Activated naive CD4-positive, alpha-beta T cell treated with anti-CD3 and anti-CD28 coated beads, Interleukin-2, amount 50 U/mL, for 24 hours (primary cell): Measurements from ENCODE around the gene PTPRG.

Source experiments
- H3K27ac Mint-ChIP-seq: one replicate; pipeline ENCODE4 v1.8.0; 2021; ENCODE audit warnings: mild to moderate bottlenecking, mixed read lengths
- H3K27me3 Mint-ChIP-seq: one replicate; pipeline ENCODE4 v1.8.0; 2021; ENCODE audit warnings: mixed read lengths
- H3K36me3 Mint-ChIP-seq: one replicate; pipeline ENCODE4 v1.8.0; 2021; ENCODE audit warnings: mixed read lengths
- H3K4me1 Mint-ChIP-seq: one replicate; pipeline ENCODE4 v1.8.0; 2021; ENCODE audit warnings: mixed read lengths
- H3K4me3 Mint-ChIP-seq: one replicate; pipeline ENCODE4 v1.8.0; 2021; ENCODE audit warnings: mild to moderate bottlenecking, mixed read lengths
- H3K9me3 Mint-ChIP-seq: one replicate; pipeline ENCODE4 v1.8.0; 2021; ENCODE audit warnings: mixed read lengths

Gene PTPRG

DNA sequence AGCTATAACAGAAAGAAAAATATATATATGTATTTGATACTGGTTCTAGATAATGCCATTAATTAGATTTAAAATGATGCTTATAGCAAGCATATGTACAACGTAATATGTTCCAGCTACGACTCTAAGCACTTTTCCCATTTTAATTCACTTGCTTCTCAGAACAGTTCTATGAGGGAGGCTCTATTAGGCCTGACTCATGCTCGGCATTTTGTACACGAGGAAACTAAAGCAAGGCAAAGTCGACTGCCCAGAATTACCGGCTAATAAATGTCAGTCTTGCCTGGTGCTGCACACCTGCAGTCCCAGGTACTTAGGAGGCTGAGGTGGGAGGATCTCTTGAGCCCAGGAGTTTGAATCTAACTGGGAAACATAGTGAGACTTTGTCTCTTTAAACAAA, 106.0 kb downstream of the PTPRG start:
- Mint-ChIP-seq H3K4me3 (no peak overlapping the region), H3K4me1 (no peaks in the 10 kb centered on the region), H3K36me3 (peaks cover 2% of the 10 kb centered on the region)

DNA sequence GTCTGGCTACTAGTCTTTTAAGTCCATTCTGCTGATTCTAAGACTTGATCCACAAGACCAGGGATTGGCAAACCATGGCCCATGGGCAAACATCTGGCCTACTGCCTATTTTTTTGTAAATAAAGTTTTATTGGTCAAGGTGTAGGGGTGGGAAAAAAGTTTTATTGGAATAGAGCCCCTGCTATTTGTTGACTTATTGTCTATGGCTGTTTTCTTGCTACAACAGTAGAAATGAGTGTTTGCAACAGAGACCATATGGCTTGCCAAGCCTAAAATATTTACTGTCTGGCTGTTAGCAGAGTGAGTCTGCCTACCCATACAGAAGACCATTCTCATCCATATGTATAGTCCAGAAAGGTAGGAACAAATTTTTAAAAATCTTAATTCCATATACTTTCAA, 106.4 kb downstream of the PTPRG start:
- H3K4me3 Mint-ChIP-seq = no peak overlapping the region

More for the DNA sequence above, 106.0 kb downstream of the PTPRG start:
- Mint-ChIP-seq H3K9me3 (no peaks in the 10 kb centered on the region), H3K27ac (no peak overlapping the region), H3K27me3 (peaks cover 2% of the 10 kb centered on the region)

DNA sequence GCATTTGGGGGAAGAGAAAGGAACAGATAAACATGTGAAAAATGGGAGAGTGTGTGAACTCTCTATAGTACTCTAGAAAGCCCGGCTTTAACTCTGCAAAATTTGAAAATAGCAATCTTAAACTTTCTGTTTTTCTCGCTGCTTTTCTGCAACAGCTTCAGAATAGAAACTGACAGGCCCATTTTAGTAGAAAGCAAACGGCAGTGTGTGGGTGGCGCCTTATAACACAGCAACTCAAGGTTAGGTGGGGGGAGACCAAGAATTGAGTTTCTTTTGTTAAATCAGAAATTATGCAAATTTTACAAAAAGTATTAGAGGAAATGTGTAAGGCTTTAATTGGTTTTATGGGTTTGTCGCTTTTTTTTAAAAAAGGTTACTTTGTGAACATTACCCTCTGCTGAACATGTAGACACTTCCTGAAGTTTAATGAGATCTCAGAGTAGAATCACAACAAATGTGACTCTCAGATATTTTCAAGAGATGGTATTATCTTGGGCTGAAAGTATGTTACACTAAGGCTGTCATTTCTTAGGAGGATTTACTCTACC, 107.0 kb downstream of the PTPRG start:
- Mint-ChIP-seq H3K4me3 (no peak overlapping the region), H3K9me3 (no peaks in the 10 kb centered on the region), H3K4me1 (no peaks in the 10 kb centered on the region), H3K27ac (no peak overlapping the region), H3K36me3 (no peaks in the 10 kb centered on the region), H3K27me3 (no peaks in the 10 kb centered on the region)

More for the DNA sequence above, 106.4 kb downstream of the PTPRG start:
- H3K9me3 Mint-ChIP-seq = no peaks in the 10 kb centered on the region
- H3K27me3 Mint-ChIP-seq = no peaks in the 10 kb centered on the region
- H3K36me3 Mint-ChIP-seq = no peaks in the 10 kb centered on the region
- no peak overlapping the region for H3K27ac Mint-ChIP-seq
- no peaks in the 10 kb centered on the region for H3K4me1 Mint-ChIP-seq

DNA sequence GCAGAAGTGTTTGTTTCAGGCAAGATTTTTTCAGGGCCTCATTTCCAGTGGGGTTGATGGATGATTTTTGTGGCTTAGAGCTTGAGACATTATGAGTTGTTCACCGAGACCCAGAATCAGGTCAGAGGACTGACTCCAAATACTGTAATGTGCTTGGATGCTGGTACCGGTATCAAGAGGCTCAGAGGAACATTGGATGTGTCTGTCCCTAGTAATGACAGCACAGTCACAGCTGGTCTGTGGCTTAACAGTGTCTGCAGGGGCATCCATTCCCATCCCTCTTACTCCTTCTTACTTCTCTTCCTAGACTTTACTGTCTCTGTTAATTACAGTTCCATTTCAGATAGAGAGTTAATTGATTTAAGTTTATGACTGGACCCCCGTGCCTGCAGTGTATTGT, 107.8 kb downstream of the PTPRG start:
- H3K4me1 Mint-ChIP-seq = no peaks in the 10 kb centered on the region
- no peaks in the 10 kb centered on the region for H3K9me3 Mint-ChIP-seq
- no peaks in the 10 kb centered on the region for H3K36me3 Mint-ChIP-seq
- H3K27me3 Mint-ChIP-seq = no peaks in the 10 kb centered on the region
- no peak overlapping the region for H3K4me3 Mint-ChIP-seq
- no peak overlapping the region for H3K27ac Mint-ChIP-seq

GRCh38 chr3:61669668-61670299, 108.4 kb downstream of the PTPRG start:
- Mint-ChIP-seq H3K36me3 (no peaks in the 10 kb centered on the region), H3K4me3 (no peak overlapping the region), H3K27me3 (no peaks in the 10 kb centered on the region), H3K4me1 (no peaks in the 10 kb centered on the region), H3K9me3 (no peaks in the 10 kb centered on the region), H3K27ac (no peak overlapping the region)

GRCh38 chr3:61673651-61674050, 112.3 kb downstream of the PTPRG start:
- Mint-ChIP-seq H3K9me3 (no peaks in the 10 kb centered on the region), H3K4me3 (no peak overlapping the region), H3K36me3 (no peaks in the 10 kb centered on the region), H3K4me1 (no peaks in the 10 kb centered on the region), H3K27ac (no peak overlapping the region), H3K27me3 (no peaks in the 10 kb centered on the region)

- no peaks in the 10 kb centered on the region for H3K27me3 Mint-ChIP-seq
- H3K9me3 Mint-ChIP-seq = no peaks in the 10 kb centered on the region
- no peaks in the 10 kb centered on the region for H3K36me3 Mint-ChIP-seq
These were observed 113.2 kb downstream of the PTPRG start for GRCh38 chr3:61674596-61674995.

GRCh38 chr3:61679026-61679425, 117.7 kb downstream of the PTPRG start:
- Mint-ChIP-seq H3K4me1 (no peaks in the 10 kb centered on the region), H3K9me3 (no peaks in the 10 kb centered on the region), H3K27ac (no peak overlapping the region), H3K4me3 (no peak overlapping the region), H3K36me3 (no peaks in the 10 kb centered on the region), H3K27me3 (no peaks in the 10 kb centered on the region)

More at GRCh38 chr3:61674596-61674995, 113.2 kb downstream of the PTPRG start:
- Mint-ChIP-seq H3K4me3 (no peak overlapping the region), H3K27ac (no peak overlapping the region), H3K4me1 (no peaks in the 10 kb centered on the region)

DNA sequence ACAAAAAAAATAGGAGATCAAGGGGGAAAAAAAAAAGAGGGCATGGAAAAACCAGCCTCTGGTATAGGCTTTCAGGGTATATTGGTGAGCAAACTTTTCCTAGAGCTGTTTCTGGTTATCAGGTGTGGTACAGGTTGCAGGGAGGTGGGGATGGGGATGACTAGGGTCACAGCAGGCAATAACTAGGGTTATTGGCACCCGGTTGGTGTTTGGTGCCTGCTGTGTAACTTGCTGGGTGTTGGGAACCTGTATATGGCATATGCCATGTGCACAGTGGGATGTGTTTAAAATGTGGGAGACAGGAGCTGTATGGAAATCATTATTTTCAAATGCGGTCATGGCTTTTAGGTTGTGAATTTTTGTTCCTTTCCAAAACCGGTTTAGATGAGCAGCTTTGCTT, 119.2 kb downstream of the PTPRG start:
- H3K4me3 Mint-ChIP-seq = no peak overlapping the region
- no peaks in the 10 kb centered on the region for H3K4me1 Mint-ChIP-seq

DNA sequence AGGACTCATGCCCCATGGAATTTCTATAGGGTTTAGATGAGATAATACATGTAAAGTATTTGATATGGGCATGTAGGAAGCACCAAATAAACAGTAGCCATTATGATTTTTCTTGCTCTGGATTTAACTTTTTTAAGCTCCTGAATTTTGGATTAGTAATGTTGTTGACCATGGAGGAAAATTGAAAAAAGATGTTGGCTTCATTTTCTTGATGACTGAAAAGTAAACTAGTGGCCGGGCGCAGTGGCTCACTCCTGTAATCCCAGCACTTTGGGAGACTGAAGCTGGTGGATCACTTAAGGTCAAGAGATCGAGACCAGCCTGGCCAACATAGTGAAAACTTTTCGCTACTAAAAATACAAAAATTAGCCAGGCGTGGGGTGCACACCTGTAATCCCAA, 120.3 kb downstream of the PTPRG start:
- Mint-ChIP-seq H3K9me3 (no peaks in the 10 kb centered on the region), H3K4me1 (no peaks in the 10 kb centered on the region), H3K27me3 (no peaks in the 10 kb centered on the region), H3K27ac (no peak overlapping the region), H3K4me3 (no peak overlapping the region), H3K36me3 (no peaks in the 10 kb centered on the region)

More for the DNA sequence above, 119.2 kb downstream of the PTPRG start:
- H3K27me3 Mint-ChIP-seq = no peaks in the 10 kb centered on the region
- no peaks in the 10 kb centered on the region for H3K9me3 Mint-ChIP-seq
- no peak overlapping the region for H3K27ac Mint-ChIP-seq
- no peaks in the 10 kb centered on the region for H3K36me3 Mint-ChIP-seq

DNA sequence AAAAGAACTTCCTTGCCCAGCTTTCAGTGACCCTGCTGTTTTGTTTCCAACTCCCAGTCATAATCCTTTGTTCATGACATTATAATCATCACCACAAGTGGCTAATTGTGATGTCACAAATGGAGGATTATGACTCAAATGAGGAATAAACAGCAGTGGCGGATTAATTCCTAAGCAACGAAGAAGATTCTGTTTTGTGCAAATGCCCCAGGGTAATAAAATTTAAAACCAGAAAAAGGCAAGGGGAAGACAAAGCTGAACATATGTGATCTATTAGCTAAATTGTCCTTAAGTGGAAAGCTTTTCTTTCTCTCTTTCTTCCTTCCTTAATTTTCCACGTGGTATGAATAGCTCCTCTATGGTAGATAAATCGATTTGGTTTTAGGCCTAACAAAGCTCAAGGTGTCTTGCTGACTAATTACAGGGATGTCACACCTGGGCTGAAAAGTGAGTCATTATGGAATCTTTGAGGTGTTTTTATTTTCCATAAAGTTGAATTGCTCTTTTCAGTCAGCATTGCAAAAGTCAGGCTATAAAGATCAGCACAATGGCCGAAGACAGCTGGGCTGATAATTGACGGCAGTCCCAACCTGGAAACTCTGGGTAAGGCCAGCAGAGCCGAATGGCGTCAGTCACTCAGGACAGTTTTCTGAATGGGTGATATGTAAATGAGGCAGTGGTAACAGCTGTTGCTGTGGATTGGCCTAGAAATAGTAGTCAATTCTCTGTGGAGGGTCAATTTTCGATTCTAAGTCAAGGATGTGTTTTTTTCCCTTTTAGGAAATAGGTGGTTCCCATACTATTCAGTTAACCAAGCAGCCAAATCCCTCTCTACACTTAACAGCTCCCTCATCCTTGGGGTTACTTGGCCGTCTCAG, 121.5 kb downstream of the PTPRG start:
- Mint-ChIP-seq H3K4me1 (no peaks in the 10 kb centered on the region), H3K9me3 (no peaks in the 10 kb centered on the region), H3K4me3 (no peak overlapping the region), H3K27ac (no peak overlapping the region), H3K27me3 (no peaks in the 10 kb centered on the region), H3K36me3 (no peaks in the 10 kb centered on the region)

- no peak overlapping the region for H3K27ac Mint-ChIP-seq
- no peak overlapping the region for H3K4me3 Mint-ChIP-seq
- H3K9me3 Mint-ChIP-seq = no peaks in the 10 kb centered on the region
- no peaks in the 10 kb centered on the region for H3K36me3 Mint-ChIP-seq
- H3K27me3 Mint-ChIP-seq = no peaks in the 10 kb centered on the region
- H3K4me1 Mint-ChIP-seq = no peaks in the 10 kb centered on the region
These were observed 122.3 kb downstream of the PTPRG start for GRCh38 chr3:61683549-61684236.

GRCh38 chr3:61684386-61684785, 123.0 kb downstream of the PTPRG start:
- no peaks in the 10 kb centered on the region for H3K9me3 Mint-ChIP-seq
- no peak overlapping the region for H3K4me3 Mint-ChIP-seq
- no peaks in the 10 kb centered on the region for H3K27me3 Mint-ChIP-seq
- no peaks in the 10 kb centered on the region for H3K4me1 Mint-ChIP-seq
- H3K27ac Mint-ChIP-seq = no peak overlapping the region
- no peaks in the 10 kb centered on the region for H3K36me3 Mint-ChIP-seq

GRCh38 chr3:61685755-61686154, 124.4 kb downstream of the PTPRG start:
- Mint-ChIP-seq H3K36me3 (no peaks in the 10 kb centered on the region), H3K9me3 (no peaks in the 10 kb centered on the region), H3K27ac (no peak overlapping the region), H3K4me1 (no peaks in the 10 kb centered on the region), H3K4me3 (no peak overlapping the region), H3K27me3 (no peaks in the 10 kb centered on the region)

DNA sequence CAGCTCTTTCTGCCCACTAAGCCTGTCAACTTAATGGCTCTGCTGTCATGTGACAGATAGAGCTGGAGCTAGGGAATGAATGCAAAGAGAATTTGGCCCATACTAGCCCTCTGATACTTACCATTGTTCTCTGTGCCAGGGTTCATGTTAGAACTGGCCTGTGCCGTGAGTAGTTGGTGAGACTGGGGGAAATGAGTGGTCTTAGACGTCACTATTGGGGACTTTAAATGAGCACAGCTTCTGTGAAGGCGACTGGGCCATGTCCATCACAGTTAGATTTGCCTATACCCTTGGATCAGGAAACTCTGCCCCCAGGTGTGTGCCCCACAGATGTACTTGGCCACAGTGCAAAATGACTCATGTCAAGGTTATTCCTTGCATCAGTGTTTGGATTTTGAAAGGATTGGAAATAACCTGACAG, 124.9 kb downstream of the PTPRG start:
- H3K4me3 Mint-ChIP-seq = no peak overlapping the region
- no peaks in the 10 kb centered on the region for H3K36me3 Mint-ChIP-seq
- H3K27ac Mint-ChIP-seq = no peak overlapping the region
- H3K4me1 Mint-ChIP-seq = no peaks in the 10 kb centered on the region
- H3K27me3 Mint-ChIP-seq = no peaks in the 10 kb centered on the region
- no peaks in the 10 kb centered on the region for H3K9me3 Mint-ChIP-seq

DNA sequence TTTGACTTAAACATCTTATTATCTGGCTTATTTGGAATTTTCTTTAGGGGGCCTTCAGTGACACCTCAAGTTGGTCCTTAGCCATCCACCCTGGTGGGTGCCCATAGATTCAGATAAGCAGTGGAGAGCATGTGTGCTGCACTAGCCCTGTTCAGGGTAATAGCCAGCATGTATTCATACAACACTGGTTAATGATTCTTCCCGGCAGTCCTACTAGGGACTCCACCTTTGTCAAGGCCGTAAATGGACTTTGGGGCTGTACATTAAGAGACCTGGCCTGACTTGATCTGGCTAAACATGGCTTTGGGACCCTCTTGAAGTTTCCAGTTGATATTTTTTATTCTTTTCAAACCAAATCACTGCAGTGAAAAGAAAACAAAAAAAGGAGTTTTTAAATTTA, 125.8 kb downstream of the PTPRG start:
- Mint-ChIP-seq H3K9me3 (no peaks in the 10 kb centered on the region), H3K4me1 (no peaks in the 10 kb centered on the region), H3K27me3 (peaks cover under 1% of the 10 kb centered on the region), H3K36me3 (no peaks in the 10 kb centered on the region), H3K27ac (no peak overlapping the region), H3K4me3 (no peak overlapping the region)
